ENCODE results near the gene BCAS3.

BCAS3 gene

GRCh38 chr17:61175298-61176142 is 497.9 kb downstream of the BCAS3 start:
- no peak overlapping the region for H3K4me3 ChIP-seq (ENCODE audit: low read depth, low read length)
- H3K27me3 ChIP-seq (replicated peaks), result no peaks in the 10 kb centered on the region
- in situ Hi-C loops (cut with HindIII; ENCODE audit: low pct_ligation_motif_present, low sequenced_read_pairs), result no loop called here
- no peak for DNase-seq
- no peaks in the 10 kb centered on the region for H3K36me3 ChIP-seq (replicated peaks)
- no peak overlapping the region for H3K27ac ChIP-seq
- no peak for TF ChIP-seq CTCF (IDR thresholded peaks at IDR 0.05; ENCODE audit: low read depth, low read length, missing control alignments)

- H3K27me3 ChIP-seq (replicated peaks), result no peaks in the 10 kb centered on the region
- no peaks in the 10 kb centered on the region for H3K36me3 ChIP-seq (replicated peaks)
- H3K4me3 ChIP-seq (ENCODE audit: low read depth, low read length), result no peak overlapping the region
- DNase-seq, result no peak
- no peak overlapping the region for H3K27ac ChIP-seq
- no peak for TF ChIP-seq CTCF (IDR thresholded peaks at IDR 0.05; ENCODE audit: low read depth, low read length, missing control alignments)
- in situ Hi-C loops (cut with HindIII; ENCODE audit: low pct_ligation_motif_present, low sequenced_read_pairs), result no loop called here
Measured at GRCh38 chr17:61177351-61177750, 499.7 kb downstream of the BCAS3 start.

- TF ChIP-seq CTCF (IDR thresholded peaks at IDR 0.05; ENCODE audit: low read depth, low read length, missing control alignments), result no peak
- H3K4me3 ChIP-seq (ENCODE audit: low read depth, low read length), result no peak overlapping the region
- H3K27me3 ChIP-seq (replicated peaks), result no peaks in the 10 kb centered on the region
- in situ Hi-C loops (cut with HindIII; ENCODE audit: low pct_ligation_motif_present, low sequenced_read_pairs), result no loop called here
- DNase-seq, result no peak
- no peaks in the 10 kb centered on the region for H3K36me3 ChIP-seq (replicated peaks)
- no peak overlapping the region for H3K27ac ChIP-seq
Measured at GRCh38 chr17:61178284-61178683, 500.6 kb downstream of the BCAS3 start.

- no peak for DNase-seq
- H3K36me3 ChIP-seq (replicated peaks), result no peaks in the 10 kb centered on the region
- H3K27ac ChIP-seq, result no peak overlapping the region
- no peak for TF ChIP-seq CTCF (IDR thresholded peaks at IDR 0.05; ENCODE audit: low read depth, low read length, missing control alignments)
- no peaks in the 10 kb centered on the region for H3K27me3 ChIP-seq (replicated peaks)
- in situ Hi-C loops (cut with HindIII; ENCODE audit: low pct_ligation_motif_present, low sequenced_read_pairs), result no loop called here
- no peak overlapping the region for H3K4me3 ChIP-seq (ENCODE audit: low read depth, low read length)
Measured at GRCh38 chr17:61179380-61179806, 501.7 kb downstream of the BCAS3 start.

- no peak for TF ChIP-seq CTCF (IDR thresholded peaks at IDR 0.05; ENCODE audit: low read depth, low read length, missing control alignments)
- in situ Hi-C loops (cut with HindIII; ENCODE audit: low pct_ligation_motif_present, low sequenced_read_pairs), result no loop called here
- no peak for DNase-seq
- no peaks in the 10 kb centered on the region for H3K36me3 ChIP-seq (replicated peaks)
- no peak overlapping the region for H3K27ac ChIP-seq
- H3K4me3 ChIP-seq (ENCODE audit: low read depth, low read length), result no peak overlapping the region
- no peaks in the 10 kb centered on the region for H3K27me3 ChIP-seq (replicated peaks)
Measured at GRCh38 chr17:61183793-61184192, 506.1 kb downstream of the BCAS3 start.

- in situ Hi-C loops (cut with HindIII; ENCODE audit: low pct_ligation_motif_present, low sequenced_read_pairs), result no loop called here
- H3K27me3 ChIP-seq (replicated peaks), result no peaks in the 10 kb centered on the region
- H3K36me3 ChIP-seq (replicated peaks), result no peaks in the 10 kb centered on the region
- no peak for DNase-seq
- no peak overlapping the region for H3K27ac ChIP-seq
- H3K4me3 ChIP-seq (ENCODE audit: low read depth, low read length), result no peak overlapping the region
- TF ChIP-seq CTCF (IDR thresholded peaks at IDR 0.05; ENCODE audit: low read depth, low read length, missing control alignments), result no peak
Measured at GRCh38 chr17:61185385-61185784, 507.7 kb downstream of the BCAS3 start.

Measured in brain microvascular endothelial cell (primary cell).